ENCODE data around the gene LHFPL6.
"Not testable (repeated sequence)": the region's sequence is repeated elsewhere in the genome, so short reads cannot be mapped to it uniquely, and the experiment has no call there.

LHFPL6 gene

DNA sequence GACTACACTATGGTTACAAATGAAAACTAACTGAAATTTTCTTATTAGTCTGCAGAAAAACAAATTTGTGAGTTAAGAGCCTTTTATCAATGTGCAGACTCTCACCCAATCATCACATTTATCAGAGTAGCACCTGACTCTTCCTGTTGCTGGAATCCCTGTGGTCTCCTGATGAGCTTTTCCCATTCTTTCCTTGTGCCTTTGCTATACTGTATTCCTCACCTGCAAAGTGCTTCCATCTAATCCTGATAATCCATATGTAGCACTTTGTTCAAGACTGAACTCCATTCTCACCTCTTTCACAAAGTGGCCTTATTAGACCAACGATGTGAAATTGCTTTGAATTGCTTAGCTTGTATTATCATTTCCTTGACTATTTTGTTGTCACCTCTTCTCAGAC lies 225.3 kb downstream of the LHFPL6 start:
- no peak for DNase-seq

DNA sequence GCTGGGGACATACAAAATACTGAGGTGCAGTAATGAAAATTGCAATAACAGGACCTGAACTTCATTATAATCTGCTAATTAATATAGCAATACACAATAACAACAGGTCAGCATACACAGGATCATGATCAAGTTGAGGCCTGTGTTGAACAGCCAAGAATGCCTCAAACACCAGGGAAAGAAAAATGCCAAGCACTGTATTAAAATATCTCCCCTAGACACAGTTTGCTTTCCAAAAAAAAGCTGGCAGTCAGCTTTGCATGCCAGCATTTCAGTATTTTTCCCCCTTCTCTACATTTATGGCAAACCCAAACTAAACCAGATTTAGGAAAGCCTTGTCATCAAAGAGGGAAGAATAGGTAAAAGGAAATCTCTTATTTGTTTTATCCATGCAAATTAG lies 226.9 kb downstream of the LHFPL6 start:
- no peak for DNase-seq

- DNase-seq: no peak
Measured at GRCh38 chr13:39375601-39376000, 227.4 kb downstream of the LHFPL6 start.

- DNase-seq: no peak
Measured at GRCh38 chr13:39374741-39375189, 228.2 kb downstream of the LHFPL6 start.

DNA sequence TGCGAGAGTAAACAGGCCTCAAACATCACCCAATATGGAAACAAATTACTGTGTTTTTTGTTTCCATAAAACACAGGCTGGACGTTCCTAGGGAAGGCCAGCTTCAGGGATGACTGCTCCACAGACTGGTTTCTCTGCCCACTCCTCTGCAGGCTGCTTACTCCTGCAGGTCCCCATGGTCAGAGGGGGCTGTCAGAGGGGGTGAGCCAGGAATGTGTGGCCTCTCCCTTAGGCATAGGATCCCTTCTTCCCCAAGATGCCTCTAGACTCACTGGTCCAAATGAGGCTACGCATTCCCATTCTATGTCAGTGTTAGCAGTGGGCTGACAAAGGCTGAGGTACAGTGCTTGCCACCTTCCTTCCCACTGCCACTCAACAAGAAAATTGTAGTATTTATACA lies 229.8 kb downstream of the LHFPL6 start:
- DNase-seq: no peak

- no peak for DNase-seq
Measured at GRCh38 chr13:39371706-39372105, 231.3 kb downstream of the LHFPL6 start.

- no peak for DNase-seq
Measured at GRCh38 chr13:39370554-39370953, 232.4 kb downstream of the LHFPL6 start.

GRCh38 chr13:39370048-39370447 lies 232.9 kb downstream of the LHFPL6 start:
- no peak for DNase-seq

- no peak for DNase-seq
Measured at GRCh38 chr13:39369161-39369890, 233.7 kb downstream of the LHFPL6 start.

DNA sequence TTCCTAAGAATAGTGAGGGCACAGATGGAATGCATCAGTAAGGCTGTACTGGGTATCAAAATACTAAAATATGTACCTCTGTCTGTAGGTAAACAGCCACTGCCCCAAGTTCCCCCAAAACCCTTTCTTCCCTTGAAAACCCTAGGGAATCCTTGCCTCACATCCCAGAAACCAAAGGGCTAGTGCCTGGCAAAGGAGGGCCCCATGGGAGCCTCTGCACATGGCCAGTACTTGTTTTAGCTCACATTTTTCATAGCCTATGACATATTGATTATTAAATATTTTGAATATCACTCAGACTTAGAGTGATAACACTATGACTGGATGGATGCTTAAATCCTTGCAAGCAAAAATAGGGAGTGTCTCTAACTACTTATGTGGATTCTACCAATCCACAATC lies 237.1 kb downstream of the LHFPL6 start:
- no peak for DNase-seq

- no peak for DNase-seq
Measured at GRCh38 chr13:39364947-39365468, 238.0 kb downstream of the LHFPL6 start.

- no peak for DNase-seq
Measured at GRCh38 chr13:39363382-39363772, 239.6 kb downstream of the LHFPL6 start.

DNA sequence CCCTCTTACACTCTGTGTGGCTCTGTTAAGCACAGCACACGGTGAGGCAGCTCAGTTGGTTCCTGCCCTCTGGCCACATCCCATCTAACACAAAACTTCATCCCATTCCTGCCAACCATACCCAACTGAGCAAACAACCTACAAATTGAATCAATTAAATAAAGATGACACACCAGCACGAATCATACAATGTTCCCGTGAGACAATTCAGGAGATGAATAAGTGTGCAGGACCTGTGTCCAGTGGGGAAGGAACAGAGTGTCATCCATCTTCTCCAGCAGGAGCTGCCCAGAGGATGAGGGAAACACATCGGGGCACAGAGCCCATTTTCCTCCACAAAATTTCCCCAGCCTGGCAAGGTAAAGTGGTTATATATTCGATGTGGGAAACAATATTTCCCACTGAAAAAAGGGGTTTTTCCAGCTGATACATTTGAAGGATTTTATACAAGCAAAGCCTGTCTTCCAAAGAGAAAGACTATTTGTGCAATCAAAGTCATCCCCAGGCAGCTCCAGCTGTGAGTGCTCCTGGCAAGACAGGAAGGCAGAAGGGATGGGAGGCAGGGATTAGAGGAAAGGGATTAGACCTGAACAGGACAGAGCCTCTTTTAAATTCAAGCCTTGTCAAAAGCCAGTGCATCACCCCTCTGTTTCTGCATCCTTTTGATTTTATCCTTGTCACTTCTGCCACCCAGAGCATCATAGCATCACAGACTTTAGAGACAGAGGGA lies 240.2 kb downstream of the LHFPL6 start:
- no peak for DNase-seq

GRCh38 chr13:39353988-39354387 lies 249.0 kb downstream of the LHFPL6 start:
- no peak for DNase-seq

GRCh38 chr13:39350461-39350881 lies 252.5 kb downstream of the LHFPL6 start:
- no peak for DNase-seq

DNA sequence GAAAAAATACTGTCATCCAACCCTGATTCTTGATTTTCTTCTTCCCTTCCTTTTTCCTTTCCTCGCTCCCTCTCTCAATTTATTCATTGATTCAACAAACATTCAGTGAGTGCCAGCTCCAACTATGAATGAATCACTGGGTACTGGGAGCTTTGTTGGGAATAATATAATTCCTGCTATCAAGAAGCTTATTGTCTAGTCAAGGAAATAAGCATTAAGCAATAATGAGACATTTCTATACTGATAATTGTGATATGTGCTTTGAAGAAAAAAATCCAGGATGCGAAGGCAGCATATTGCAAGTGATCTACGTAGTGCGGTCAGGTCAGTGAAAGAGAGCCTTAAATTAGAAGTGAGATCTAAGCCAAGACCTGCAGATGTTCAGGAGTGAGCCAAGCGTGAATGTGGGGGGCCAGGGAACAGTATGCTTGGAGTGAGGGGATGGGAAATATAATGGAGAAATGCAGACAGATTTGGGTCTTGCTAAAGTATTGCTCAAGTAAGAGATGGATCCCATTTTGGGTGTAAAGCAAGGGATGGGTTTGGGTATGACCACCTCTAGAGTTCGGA lies 253.5 kb downstream of the LHFPL6 start:
- DNase-seq: no peak

- DNase-seq: no peak
Measured at GRCh38 chr13:39347926-39348901, 254.8 kb downstream of the LHFPL6 start.

- no peak for DNase-seq
Measured at GRCh38 chr13:39345982-39346381, 257.0 kb downstream of the LHFPL6 start.

GRCh38 chr13:39341251-39341650 lies 261.7 kb downstream of the LHFPL6 start:
- DNase-seq: no peak

DNA sequence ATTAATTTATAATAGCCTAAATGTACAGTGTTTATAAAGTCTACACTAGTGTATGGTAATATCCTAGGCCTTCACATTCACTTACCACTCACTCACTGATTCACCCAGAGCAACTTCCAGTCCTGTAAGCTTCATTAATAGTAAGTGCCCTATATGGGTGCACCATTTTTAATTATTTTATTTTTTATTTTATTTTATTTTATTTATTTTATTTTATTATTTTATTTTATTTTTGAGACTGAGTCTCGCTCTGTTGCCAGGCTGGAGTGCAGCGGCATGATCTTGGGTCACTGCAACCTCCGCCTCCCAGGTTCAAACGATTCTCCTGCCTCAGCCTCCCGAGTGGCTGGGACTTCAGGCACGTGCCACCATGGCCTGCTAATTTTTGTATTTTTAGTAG lies 264.9 kb downstream of the LHFPL6 start:
- not testable (repeated sequence) for DNase-seq

GRCh38 chr13:39336937-39337336 lies 266.1 kb downstream of the LHFPL6 start:
- DNase-seq: no peak

GRCh38 chr13:39336207-39336606 lies 266.8 kb downstream of the LHFPL6 start:
- DNase-seq: no peak

GRCh38 chr13:39335721-39336120 lies 267.3 kb downstream of the LHFPL6 start:
- DNase-seq: no peak
